A549 treated with AZD2906 at 1 μM for 4 hours (cell line): ENCODE results near the gene SLC10A4. TPM values are rescaled to one million over a fixed set of nuclear protein-coding genes. Genes with fewer than 3 reads are reported as not detected.

Experiments
- total RNA-seq: library from RNA; stranded (reverse); fragments of 200-300 nt; extraction: Qiagen RNA extraction; gene quantifications from 5 replicates; pipeline ENCODE4 v1.2.3, GENCODE V29; 2022

Gene SLC10A4, protein sequence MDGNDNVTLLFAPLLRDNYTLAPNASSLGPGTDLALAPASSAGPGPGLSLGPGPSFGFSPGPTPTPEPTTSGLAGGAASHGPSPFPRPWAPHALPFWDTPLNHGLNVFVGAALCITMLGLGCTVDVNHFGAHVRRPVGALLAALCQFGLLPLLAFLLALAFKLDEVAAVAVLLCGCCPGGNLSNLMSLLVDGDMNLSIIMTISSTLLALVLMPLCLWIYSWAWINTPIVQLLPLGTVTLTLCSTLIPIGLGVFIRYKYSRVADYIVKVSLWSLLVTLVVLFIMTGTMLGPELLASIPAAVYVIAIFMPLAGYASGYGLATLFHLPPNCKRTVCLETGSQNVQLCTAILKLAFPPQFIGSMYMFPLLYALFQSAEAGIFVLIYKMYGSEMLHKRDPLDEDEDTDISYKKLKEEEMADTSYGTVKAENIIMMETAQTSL
- total RNA-seq = 4.4 to 7.2 TPM (median 7.1 TPM) in 5 replicates

DNA sequence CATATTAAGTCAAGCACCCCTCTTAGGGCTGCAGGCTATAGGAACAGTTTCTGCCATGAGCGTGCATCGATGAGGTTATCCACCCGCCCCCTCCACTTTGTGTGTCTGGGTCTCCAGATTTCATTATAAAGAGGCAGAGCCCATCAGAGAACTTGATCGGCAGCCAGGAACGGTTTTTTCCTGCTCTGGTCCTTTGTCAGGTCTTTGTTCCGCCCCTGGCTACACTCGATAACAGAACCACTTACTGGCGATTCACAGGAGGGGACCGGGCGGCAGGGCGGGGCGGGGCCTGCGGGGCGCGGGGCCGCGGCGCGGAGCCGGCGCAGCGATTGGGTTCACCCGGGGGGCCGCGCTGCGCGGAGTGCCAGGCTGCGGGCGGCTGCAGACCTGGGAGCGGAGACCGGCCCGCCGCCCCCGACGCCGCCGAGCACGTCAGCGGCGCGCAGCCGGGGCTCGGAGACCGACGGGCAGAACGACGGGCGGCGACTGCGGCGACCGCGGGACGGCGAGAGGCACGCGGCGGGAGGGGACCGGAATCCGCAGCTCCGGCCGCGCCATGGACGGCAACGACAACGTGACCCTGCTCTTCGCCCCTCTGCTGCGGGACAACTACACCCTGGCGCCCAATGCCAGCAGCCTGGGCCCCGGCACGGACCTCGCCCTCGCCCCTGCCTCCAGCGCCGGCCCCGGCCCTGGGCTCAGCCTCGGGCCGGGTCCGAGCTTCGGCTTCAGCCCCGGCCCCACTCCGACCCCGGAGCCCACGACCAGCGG, at the start of gene SLC10A4:
TSS of gene SLC10A4 (plus strand) at position 338 of the 771 bp plus-strand sequence. CDS start at position 557, 219 bp downstream.

DNA sequence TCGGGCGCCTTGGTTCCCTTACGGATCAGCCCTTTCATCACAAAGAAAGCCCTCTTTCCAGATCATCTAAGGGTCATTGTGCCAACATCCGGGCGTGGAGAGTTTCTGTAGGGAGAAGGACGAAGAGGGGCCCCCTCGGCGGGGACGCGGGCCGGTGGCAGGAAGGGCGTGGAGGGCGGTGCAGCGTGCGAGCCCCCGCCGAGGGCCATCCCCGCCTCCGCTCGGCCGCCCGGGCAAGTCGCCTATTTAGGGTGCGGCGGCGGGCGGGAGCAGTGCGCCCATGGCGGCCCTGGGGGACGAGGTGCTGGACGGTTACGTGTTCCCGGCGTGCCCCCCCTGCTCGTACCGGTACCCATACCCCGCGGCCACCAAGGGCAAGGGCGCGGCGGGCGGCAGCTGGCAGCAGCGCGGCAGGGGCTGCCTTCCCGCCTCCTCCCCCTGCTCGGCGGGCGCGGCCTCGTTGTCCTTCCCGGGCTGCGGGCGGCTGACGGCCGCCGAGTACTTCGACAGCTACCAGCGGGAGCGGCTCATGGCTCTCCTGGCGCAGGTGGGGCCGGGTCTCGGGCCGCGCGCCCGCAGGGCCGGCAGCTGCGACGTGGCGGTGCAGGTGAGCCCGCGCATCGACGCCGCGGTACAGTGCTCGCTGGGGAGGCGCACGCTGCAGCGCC, 7.0 kb downstream of the SLC10A4 start, which contains the start of gene ZAR1:
TSS of gene ZAR1 (plus strand) at position 241 of the 668 bp plus-strand sequence. CDS start at position 281, 40 bp downstream.

Other genes with a start within 250 kb of the SLC10A4 start
- 1.4 to 1.9 TPM (median 1.6 TPM) in 5 replicates for gene TEC, start 213.5 kb upstream of the SLC10A4 start, total RNA-seq
- gene SLAIN2, start 141.8 kb upstream of the SLC10A4 start, total RNA-seq = 14.0 to 19.4 TPM (median 16.7 TPM) in 5 replicates
- gene ZAR1, start 6.9 kb downstream of the SLC10A4 start, total RNA-seq = 0.05 to 0.08 TPM (median 0.08 TPM) in 3 of 5 replicates, not detected in the others